Stimulated activated CD4-positive, alpha-beta T cell treated with anti-CD3 and anti-CD28 coated beads, Interleukin-4, amount 100 ng/mL, for 1 hour (primary cell): ENCODE results near the gene ACTR3C.

Experiments
- DNase-seq: peaks from one replicate; pipeline ENCODE4 v3.0.0-alpha.2; 2020

The ACTR3C gene

GRCh38 chr7:150322833-150323681 is at the start of gene ACTR3C, which contains the start of gene LRRC61:
TSS of gene ACTR3C (minus strand) at chr7:150323545. CDS start at chr7:150295296, 28,249 bp downstream.
TSS of gene LRRC61 (plus strand) at chr7:150323355. CDS start at chr7:150336862, 13,507 bp downstream.
- peak; percentile 68 for DNase-seq

DNA sequence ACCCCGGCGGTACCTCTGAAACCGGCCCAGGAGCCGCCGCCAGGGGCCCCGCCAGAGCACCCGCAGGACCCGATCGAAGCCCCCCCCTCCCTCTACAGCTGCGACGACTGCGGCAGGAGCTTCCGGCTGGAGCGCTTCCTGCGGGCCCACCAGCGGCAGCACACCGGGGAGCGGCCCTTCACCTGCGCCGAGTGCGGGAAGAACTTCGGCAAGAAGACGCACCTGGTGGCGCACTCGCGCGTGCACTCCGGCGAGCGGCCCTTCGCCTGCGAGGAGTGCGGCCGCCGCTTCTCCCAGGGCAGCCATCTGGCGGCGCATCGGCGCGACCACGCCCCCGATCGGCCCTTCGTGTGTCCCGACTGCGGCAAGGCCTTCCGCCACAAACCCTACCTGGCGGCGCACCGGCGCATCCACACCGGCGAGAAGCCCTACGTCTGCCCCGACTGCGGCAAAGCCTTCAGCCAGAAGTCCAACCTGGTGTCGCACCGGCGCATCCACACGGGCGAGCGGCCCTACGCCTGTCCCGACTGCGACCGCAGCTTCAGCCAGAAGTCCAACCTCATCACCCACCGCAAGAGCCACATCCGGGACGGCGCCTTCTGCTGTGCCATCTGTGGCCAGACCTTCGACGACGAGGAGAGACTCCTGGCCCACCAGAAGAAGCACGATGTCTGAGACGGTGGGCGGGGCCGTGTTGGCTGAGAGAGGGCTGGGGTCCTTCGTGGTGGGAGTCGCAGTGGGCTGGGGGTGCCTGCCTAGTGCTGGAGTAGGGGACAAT is 49.1 kb upstream of the ACTR3C start:
- no peak for DNase-seq

GRCh38 chr7:150371996-150372270 is 48.6 kb upstream of the ACTR3C start:
- DNase-seq, result no peak

DNA sequence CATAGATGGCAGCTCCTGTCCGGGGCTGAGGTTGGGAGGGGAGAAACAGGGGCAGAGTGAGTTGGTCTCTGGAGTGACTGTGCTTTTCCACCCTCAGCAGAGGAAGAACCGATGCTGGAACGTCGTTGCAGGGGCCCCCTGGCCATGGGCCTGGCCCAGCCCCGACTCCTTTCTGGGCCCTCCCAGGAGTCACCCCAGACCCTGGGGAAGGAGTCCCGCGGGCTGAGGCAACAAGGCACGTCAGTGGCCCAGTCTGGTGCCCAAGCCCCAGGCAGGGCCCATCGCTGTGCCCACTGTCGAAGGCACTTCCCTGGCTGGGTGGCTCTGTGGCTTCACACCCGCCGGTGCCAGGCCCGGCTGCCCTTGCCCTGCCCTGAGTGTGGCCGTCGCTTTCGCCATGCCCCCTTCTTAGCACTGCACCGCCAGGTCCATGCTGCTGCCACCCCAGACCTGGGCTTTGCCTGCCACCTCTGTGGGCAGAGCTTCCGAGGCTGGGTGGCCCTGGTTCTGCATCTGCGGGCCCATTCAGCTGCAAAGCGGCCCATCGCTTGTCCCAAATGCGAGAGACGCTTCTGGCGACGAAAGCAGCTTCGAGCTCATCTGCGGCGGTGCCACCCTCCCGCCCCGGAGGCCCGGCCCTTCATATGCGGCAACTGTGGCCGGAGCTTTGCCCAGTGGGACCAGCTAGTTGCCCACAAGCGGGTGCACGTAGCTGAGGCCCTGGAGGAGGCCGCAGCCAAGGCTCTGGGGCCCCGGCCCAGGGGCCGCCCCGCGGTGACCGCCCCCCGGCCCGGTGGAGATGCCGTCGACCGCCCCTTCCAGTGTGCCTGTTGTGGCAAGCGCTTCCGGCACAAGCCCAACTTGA is 48.0 kb upstream of the ACTR3C start:
- no peak for DNase-seq

- DNase-seq, result no peak
Observed at GRCh38 chr7:150370612-150371071, 47.3 kb upstream of the ACTR3C start.

DNA sequence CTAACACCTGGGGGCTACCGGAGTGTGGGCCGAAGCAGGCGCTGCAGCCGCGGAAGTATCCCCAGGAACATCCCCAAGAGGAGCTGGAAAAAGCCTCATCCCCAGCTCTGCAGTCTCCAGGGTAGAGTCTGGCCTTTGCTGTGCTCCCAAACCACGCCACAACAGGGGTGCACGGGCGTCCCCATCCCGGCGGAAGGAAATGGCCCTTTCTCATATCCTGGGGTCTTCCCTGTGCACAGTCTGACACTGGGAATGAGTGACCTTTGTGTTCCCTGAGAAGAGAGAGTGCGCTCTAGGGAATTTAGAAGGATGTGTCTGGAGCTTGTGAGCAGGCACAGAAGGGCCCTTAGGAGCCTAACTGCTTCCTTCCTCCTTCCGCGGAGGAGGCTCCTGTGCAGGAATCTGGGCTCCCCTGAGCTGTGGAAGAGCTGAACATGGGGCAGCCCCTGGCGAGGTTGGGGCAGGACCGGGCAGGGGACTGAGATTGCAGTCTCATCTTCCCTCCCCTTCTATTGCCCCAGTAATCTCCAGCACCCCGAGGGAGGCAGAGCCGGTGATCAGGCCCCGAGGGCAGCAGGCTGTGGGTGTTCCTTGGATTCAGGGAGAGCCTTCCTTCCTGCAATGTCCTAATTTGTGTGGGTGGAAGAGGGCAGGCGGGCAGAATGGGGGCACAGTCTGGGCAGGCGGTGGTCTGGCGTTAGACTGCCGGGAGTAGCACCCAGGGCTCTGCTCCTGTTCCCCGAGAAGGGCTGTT is 46.6 kb upstream of the ACTR3C start:
- no peak for DNase-seq

- peak; percentile 74 for DNase-seq
Observed at GRCh38 chr7:150368884-150369747, 45.8 kb upstream of the ACTR3C start.

GRCh38 chr7:150368096-150368883 is 44.9 kb upstream of the ACTR3C start, which contains the start of gene REPIN1:
TSS of gene REPIN1 (plus strand) at chr7:150368822. CDS start at chr7:150369712, 890 bp downstream.
- DNase-seq, result peak; percentile 80

DNA sequence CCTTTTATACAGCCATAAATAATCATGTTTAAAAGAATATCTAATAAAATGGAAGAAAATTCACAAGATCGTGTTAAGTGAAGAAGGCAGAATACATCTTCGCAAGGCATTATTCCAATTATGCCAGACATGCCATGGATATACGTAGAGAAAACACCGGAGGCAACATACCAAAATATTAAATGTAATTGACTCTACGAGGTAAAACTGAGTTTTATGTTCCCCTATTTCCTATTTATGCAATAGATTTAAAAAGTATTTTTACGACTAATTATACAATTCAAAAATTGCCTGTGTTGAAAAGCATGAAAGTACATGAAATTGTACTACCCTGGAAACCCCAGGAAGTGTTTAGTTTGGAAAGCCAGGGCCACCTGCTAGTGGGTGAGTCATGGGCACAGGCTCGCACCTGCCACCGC is 44.3 kb upstream of the ACTR3C start:
- no peak for DNase-seq

GRCh38 chr7:150365673-150366398 is 42.5 kb upstream of the ACTR3C start:
- DNase-seq, result no peak

GRCh38 chr7:150365194-150365593 is 41.8 kb upstream of the ACTR3C start:
- DNase-seq, result no peak

GRCh38 chr7:150363872-150364271 is 40.5 kb upstream of the ACTR3C start:
- no peak for DNase-seq

- no peak for DNase-seq
Observed at GRCh38 chr7:150363370-150363769, 40.0 kb upstream of the ACTR3C start.

GRCh38 chr7:150361807-150362621 is 38.7 kb upstream of the ACTR3C start:
- DNase-seq, result no peak

GRCh38 chr7:150361402-150361801 is 38.1 kb upstream of the ACTR3C start:
- DNase-seq, result no peak

DNA sequence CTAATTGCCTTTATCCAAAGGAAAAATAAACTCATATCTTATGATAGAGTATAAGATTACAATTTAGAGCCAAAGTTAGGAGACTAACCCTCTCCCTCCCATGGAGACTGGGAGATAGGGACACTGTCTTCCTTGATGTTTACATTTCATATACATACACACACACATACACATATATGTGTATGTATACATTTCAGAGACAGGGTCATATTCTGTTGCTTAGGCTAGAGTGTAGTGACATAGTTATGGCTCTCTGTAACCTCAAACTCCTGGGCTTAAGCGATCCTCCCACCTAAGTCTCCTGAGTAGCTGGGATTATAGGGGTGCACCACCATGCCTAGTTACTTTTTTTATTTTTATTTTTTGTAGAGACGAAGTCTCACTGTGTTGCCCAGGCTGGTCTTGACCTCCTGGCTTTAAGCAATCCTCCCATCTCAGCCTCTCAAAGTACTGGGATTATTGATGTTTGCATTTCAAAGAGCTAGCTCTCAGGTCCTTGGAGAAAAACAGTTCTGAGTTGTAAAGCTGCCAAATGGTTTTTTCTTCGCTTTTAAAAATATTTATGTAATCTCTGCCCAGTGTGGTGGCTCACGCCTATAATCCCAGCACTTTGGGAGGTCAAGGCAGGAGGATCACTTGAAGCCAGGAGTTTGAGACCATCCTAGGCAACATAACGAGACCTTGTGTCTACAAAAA is 37.2 kb upstream of the ACTR3C start:
- DNase-seq, result no peak

DNA sequence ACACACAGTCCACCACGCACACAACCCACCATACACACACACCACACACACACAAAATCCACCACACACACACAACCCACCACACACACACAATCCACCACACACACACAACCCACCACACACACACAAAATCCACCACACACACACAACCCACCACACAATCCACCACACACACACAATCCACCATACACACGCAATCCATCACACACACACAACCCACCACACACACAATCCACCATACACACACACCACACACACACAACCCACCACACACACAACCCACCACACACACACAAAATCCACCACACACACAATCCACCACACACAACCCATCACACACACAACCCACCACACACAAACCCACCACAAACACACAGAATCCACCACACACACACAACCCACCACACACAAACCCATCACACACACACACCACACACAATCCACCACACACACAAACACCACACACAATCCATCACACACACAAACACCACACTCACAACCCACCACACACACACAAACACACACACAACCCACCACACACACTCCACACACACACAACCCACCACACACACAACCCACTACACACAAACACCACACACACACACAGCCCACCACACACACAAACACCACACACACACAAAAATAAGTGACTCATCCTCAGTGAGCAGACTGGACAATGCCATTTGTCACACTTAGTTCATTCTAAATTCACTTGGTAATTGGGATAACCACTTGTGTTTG is 36.4 kb upstream of the ACTR3C start:
- DNase-seq, result no peak
